Caco-2 (cell line): ENCODE data around the gene RALGPS2. TPM values are rescaled to one million over a fixed set of nuclear protein-coding genes. Genes with fewer than 3 reads are reported as not detected.

Experiments
- BruUV-seq: library from RNA; stranded (reverse); fragments of 400-500 nt; replicated peaks from 2 replicates; lab custom pipeline; 2021; lab: Mats Ljungman, UMichigan
- CTCF ChIA-PET: fragments of 300-600 bp; sonication (Branson Sonifier 250); formaldehyde crosslinking; loops from one replicate; lab custom pipeline; 2022; ENCODE audit warnings: antibody characterized with exemption; lab: Charles Lee
- POLR2A ChIA-PET: fragments of 300-600 bp; sonication (Branson Sonifier 250); formaldehyde crosslinking; loops from one replicate; lab custom pipeline; 2022; ENCODE audit warnings: antibody characterized with exemption; lab: Charles Lee
- DNase-seq, 2 experiments: peaks; one replicate each; pipeline versions ENCODE4 v3.0.0 to v3.0.0-alpha.2; 2020 to 2022
- H3K27me3 ChIP-seq: replicated peaks from 2 replicates; pipeline ENCODE4 v1.6.0; 2011; ENCODE audit warnings: low read length; ENCODE audit not compliant: control insufficient read depth, insufficient read depth
- H3K36me3 ChIP-seq: 2 replicates; pipeline ENCODE4 v1.5.1; 2011; ENCODE audit warnings: low read length; ENCODE audit not compliant: control insufficient read depth, insufficient read depth
- H3K4me1 ChIP-seq: fragments of 250-450 bp; sonication (Bioruptor Pico); 2 replicates; pipeline ENCODE4 v1.5.1; 2020; ENCODE audit warnings: mild to moderate bottlenecking
- H3K4me3 ChIP-seq: 2 replicates; pipeline ENCODE4 v1.5.1; 2011; ENCODE audit warnings: low read depth, mild to moderate bottlenecking, control low read depth, low read length
- H3K9me3 ChIP-seq: fragments of 250-450 bp; sonication (Bioruptor Pico); 2 replicates; pipeline ENCODE4 v1.5.1; 2020; ENCODE audit warnings: mild to moderate bottlenecking, moderate library complexity
- H3K27ac Mint-ChIP-seq: one replicate; pipeline ENCODE4 v1.8.0; 2022; ENCODE audit warnings: mixed read lengths; ENCODE audit not compliant: unreplicated experiment
- H3K27me3 Mint-ChIP-seq: one replicate; pipeline ENCODE4 v1.8.0; 2022; ENCODE audit warnings: mixed read lengths; ENCODE audit not compliant: insufficient read depth, unreplicated experiment
- H3K36me3 Mint-ChIP-seq: one replicate; pipeline ENCODE4 v1.8.0; 2022; ENCODE audit warnings: mild to moderate bottlenecking, mixed read lengths; ENCODE audit not compliant: insufficient read depth, unreplicated experiment
- H3K4me1 Mint-ChIP-seq: one replicate; pipeline ENCODE4 v1.8.0; 2022; ENCODE audit warnings: low read depth, mixed read lengths; ENCODE audit not compliant: unreplicated experiment
- H3K4me3 Mint-ChIP-seq: one replicate; pipeline ENCODE4 v1.8.0; 2022; ENCODE audit warnings: mild to moderate bottlenecking, moderate library complexity, mixed read lengths; ENCODE audit not compliant: unreplicated experiment
- H3K9me3 Mint-ChIP-seq: one replicate; pipeline ENCODE4 v1.8.0; 2022; ENCODE audit warnings: mixed read lengths; ENCODE audit not compliant: unreplicated experiment
- CTCF ChIP-seq, 2 experiments: fragments of 200-600 bp in 1 of 2; IDR thresholded peaks; 1 replicate in 1 of 2; 2 replicates in 1 of 2; pipeline versions ENCODE4 v1.5.1 to v1.8.0; 2011 to 2022; ENCODE audit warnings: antibody characterized with exemption in 1 of 2, control low read depth in 1 of 2, inconsistent platforms in 1 of 2, low read depth in 1 of 2, low read length in 1 of 2, mild to moderate bottlenecking in 1 of 2, moderate library complexity in 1 of 2; ENCODE audit not compliant: insufficient read depth in 1 of 2, severe bottlenecking in 1 of 2, unreplicated experiment in 1 of 2
- intact Hi-C: fragments of 100-400 bp; cut with micrococcal nuclease; formaldehyde crosslinking; loops from one replicate; pipeline ENCODE4 v1.10.0; 2022; ENCODE audit not compliant: unreplicated experiment
- total RNA-seq: library from RNA; stranded (reverse); gene quantifications from 2 replicates; pipeline ENCODE4 v1.2.3, GENCODE V29; 2022

RALGPS2 gene
- total RNA-seq, 1 experiment from 2014 or later, result 26.1 TPM

DNA sequence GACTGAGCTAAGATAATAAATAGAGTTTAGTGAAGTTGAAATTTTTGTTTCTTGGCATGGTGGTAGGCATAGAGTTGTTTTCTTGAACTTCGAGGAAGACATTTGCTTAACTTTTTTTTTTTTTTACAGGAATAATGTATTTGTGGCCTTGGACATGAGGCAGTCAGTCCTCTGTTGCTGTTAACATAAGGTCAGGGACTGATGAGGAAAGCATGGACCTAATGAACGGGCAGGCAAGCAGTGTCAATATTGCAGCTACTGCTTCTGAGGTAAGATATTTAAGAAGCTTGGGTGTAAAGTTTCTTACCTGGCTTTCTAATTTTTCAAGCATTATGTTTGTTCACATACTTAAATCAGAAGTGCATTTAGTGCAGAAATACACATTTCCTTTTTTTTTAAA is 51.5 kb downstream of the RALGPS2 start:
- intact Hi-C loops, result no loop called here
- no peaks in the 10 kb centered on the region for H3K9me3 Mint-ChIP-seq
- peaks cover 14% of the 10 kb centered on the region for H3K36me3 Mint-ChIP-seq
- no TSS peak for BruUV-seq
- TF ChIP-seq CTCF (IDR thresholded peaks at IDR 0.05; ENCODE audit: insufficient read depth in 1 of 2, low read depth in 1 of 2, low read length in 1 of 2, severe bottlenecking in 1 of 2, unreplicated experiment in 1 of 2), result no peak
- DNase-seq, result no peak
- no peaks in the 10 kb centered on the region for H3K27me3 Mint-ChIP-seq
- Histone ChIP-seq H3K36me3 (no peaks in the 10 kb centered on the region; the same call in 1 of the 2 replicates), H3K9me3 (no peaks in the 10 kb centered on the region), H3K4me1 (no peaks in the 10 kb centered on the region), H3K27me3 (no peaks in the 10 kb centered on the region), H3K4me3 (no peak overlapping the region)
- H3K27ac Mint-ChIP-seq, result no peak overlapping the region
- H3K4me3 Mint-ChIP-seq, result no peak overlapping the region
- CTCF ChIA-PET, result no interaction called here
- H3K4me1 Mint-ChIP-seq, result no peaks in the 10 kb centered on the region
- POLR2A ChIA-PET, result no interaction called here

DNA sequence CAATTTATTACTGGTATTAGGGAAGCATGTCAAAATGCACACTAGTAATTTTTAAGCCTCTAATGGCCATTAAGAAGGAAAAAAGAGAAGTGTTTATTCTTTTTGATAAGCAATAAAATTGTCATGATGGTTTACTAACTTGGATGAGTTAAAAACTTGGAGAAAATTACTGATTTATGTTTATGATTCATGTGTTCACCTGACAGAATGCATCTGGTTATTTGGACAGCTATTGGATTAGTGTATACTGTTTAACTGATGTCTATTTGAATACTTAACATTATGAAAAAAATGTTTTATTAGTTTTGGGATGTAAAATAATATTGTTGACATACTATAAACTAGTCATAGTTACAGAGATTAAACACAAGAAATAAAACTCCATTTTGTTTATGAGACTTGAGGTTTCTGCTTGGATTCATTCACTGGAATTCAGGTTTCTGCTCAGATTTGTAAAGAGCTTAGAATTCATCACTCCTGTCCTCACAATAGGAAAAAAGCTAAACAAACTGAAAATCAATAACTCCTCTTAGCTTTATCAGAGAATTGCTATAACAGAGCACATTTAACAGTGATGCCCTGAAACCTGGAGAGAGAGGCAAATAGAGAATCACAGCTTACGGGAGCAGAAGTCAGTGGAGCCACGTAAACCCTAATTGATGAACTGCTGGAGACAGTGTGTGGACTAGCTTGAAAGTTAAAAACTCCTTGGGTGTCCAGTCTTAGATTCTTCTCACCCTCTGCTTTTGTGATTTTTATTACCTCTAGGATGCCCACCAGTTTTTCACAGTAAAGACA is 56.7 kb downstream of the RALGPS2 start:
- Mint-ChIP-seq H3K36me3 (peaks cover 18% of the 10 kb centered on the region), H3K27ac (no peak overlapping the region), H3K4me3 (no peak overlapping the region), H3K4me1 (no peaks in the 10 kb centered on the region), H3K9me3 (no peaks in the 10 kb centered on the region), H3K27me3 (no peaks in the 10 kb centered on the region)
- intact Hi-C loops, result loop anchor here (10.0 kb wide), 1 partner anchor 103 kb away; no protein-coding TSS in a partner anchor
- no TSS peak for BruUV-seq
- Histone ChIP-seq H3K27me3 (no peaks in the 10 kb centered on the region), H3K4me3 (no peak overlapping the region), H3K4me1 (no peaks in the 10 kb centered on the region), H3K9me3 (no peaks in the 10 kb centered on the region), H3K36me3 (no peaks in the 10 kb centered on the region)
- no peak for DNase-seq
- ChIA-PET POLR2A (interaction anchor here (0.6 kb wide), 1 partner anchor 55 kb away, joined by 5 read pairs; no protein-coding TSS in a partner anchor), CTCF (interaction anchor here (0.6 kb wide), 1 partner anchor 35 kb away, joined by 4 read pairs; no protein-coding TSS in a partner anchor)
- no peak for TF ChIP-seq CTCF (IDR thresholded peaks at IDR 0.05; ENCODE audit: insufficient read depth in 1 of 2, low read depth in 1 of 2, low read length in 1 of 2, severe bottlenecking in 1 of 2, unreplicated experiment in 1 of 2)

DNA sequence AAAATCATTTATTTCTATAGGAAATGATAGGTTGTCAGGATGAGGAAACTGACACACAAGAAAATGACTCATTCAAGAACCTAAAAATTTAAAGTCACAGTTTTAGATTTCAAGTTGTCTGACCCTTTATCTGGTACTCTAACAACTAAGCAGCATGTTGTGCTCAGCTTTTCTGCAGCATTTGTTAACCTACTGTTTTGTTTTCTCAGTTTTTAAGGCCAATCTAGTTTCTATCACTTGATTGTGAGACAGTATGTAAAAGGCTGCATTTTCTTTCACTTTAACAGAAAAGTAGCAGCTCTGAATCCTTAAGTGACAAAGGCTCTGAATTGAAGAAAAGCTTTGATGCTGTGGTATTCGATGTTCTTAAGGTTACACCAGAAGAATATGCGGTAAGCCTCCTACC is 59.1 kb downstream of the RALGPS2 start:
- BruUV-seq, result no TSS peak
- peaks cover 9% of the 10 kb centered on the region; the same call in 1 of the 2 replicates for H3K4me1 ChIP-seq
- no peak overlapping the region for H3K4me3 ChIP-seq
- Mint-ChIP-seq H3K4me1 (peaks cover 9% of the 10 kb centered on the region), H3K4me3 (no peak overlapping the region), H3K27me3 (no peaks in the 10 kb centered on the region), H3K9me3 (no peaks in the 10 kb centered on the region), H3K27ac (no peak overlapping the region), H3K36me3 (peaks cover 24% of the 10 kb centered on the region)
- no peak for DNase-seq
- CTCF ChIA-PET, result no interaction called here
- intact Hi-C loops, result loop anchor here (10.0 kb wide), 1 partner anchor 101 kb away; no protein-coding TSS in a partner anchor
- no peaks in the 10 kb centered on the region for H3K27me3 ChIP-seq
- H3K9me3 ChIP-seq, result no peaks in the 10 kb centered on the region
- no peak for TF ChIP-seq CTCF (IDR thresholded peaks at IDR 0.05; ENCODE audit: insufficient read depth in 1 of 2, low read depth in 1 of 2, low read length in 1 of 2, severe bottlenecking in 1 of 2, unreplicated experiment in 1 of 2)
- H3K36me3 ChIP-seq, result no peaks in the 10 kb centered on the region
- POLR2A ChIA-PET, result no interaction called here
